NCI-H146 treated with DMSO at 0.1 percent for 48 hours (cell line): Measurements from ENCODE around the gene CDKN2D.
A peak's percentile ranks its signal among the peaks of the same experiment; 100 is the strongest.
"Not testable (repeated sequence)": the region's sequence is repeated elsewhere in the genome, so short reads cannot be mapped to it uniquely, and the experiment has no call there.

Source experiments
- DNase-seq: peaks from one replicate; lab custom pipeline; 2025; ENCODE audit not compliant: unreplicated experiment; lab: John Stamatoyannopoulos, UW

CDKN2D gene

DNA sequence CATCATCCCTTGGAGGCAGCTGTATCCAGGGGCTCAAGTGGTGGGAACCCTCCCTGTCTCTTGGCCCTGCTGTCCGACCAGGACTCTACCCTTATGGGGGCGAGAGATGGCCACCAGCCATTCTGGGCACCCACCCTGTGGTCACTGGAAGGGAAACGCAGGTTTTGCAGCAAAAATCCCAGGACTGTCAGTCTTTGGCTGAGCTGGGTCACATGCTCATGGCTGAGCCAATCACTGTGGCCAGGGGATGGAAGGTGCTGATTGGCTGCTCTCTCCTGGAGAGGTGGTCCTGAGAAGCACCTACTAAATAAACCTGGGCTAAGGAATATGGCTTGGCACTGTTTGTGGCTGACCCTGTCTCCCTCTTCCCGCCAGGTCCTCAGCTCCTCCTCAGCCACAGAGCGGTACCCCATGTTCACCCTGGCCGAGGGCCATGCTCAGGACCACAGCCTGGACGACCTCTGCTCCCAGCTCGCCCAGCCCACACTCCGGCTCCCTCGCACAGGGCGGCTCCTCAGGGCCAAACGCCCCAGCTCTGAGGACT, 16.2 kb downstream of the CDKN2D start:
- DNase-seq: no peak

DNA sequence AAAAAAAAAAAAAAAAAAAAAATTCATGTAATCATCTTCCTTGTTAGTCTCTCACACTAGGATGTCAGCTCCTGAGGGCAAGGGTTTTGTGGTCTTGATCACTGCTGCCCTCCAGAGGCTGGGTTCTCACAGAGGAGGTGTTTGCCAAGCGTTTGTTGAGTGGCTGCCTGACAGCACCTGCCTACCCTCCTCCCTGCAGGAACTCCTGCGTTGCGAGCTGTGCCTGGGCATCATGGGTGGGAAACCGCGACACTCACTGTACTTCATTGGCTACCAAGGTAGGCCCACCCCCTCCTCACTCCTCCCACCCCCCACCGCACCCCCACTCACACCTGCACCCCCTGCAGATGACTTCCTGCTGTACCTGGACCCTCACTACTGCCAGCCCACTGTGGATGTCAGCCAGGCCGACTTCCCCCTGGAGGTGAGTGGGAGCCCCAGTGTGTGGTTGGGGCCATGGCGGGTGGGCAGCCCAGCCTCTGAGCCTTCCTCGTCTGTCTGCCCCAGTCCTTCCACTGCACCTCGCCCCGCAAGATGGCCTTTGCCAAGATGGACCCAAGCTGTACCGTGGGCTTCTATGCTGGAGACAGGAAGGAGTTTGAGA, 17.0 kb downstream of the CDKN2D start:
- no peak for DNase-seq

DNA sequence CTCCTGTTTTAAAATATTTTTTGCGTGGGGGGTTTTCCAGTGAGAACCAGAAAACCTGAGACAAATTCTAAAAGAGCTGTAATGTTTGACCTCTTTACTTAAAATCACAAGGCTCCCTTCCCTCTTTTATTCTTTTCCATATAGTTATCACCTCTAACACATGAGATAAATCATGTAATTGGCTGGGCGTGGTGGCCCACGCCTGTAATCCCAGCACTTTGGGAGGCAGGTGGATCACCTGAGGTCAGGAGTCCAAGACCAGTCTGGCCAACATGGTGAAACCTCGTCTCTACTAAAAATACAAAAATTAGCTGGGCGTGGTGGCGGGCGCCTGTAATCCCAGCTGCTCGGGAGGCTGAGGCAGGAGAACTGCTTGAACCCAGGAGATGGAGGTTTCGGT, 17.8 kb downstream of the CDKN2D start:
- DNase-seq: not testable (repeated sequence)

DNA sequence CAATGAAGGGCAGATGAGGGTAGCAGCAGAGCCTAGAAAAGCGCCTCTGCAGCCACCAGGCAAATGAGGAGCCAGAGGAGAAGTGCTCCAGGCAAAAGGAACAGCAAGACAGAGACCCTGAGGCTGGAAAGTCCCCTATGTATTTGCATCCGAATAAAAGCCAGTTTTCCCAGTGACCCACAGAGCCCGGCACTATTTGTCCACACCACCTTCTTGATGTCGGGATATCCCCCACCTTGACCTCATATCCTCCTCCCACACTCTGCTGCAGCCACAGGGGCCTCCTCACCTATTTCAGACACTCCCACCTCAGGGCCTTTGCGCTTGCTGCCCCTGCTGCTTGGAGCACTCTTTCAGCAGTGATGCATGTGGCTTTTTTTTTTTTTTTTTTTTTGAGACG, 18.4 kb downstream of the CDKN2D start:
- DNase-seq: no peak

DNA sequence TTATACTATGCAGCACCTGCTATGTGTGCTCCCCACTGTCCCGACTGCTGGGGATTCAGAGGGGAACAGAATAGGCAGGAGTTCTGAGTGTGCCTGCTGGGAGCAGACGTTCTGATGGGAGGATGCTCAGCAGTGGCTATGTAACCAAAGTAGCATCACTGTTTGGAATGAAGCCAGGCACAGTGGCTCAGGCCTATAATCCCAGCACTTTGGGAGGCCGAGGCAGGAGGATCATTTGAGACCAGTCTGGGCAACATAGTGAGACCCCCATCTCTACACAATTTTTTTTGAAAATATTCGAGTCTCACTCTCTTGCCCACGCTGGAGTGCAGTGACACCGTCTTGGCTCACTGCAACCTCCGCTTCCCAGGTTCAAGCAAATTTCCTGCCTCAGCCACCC, 19.0 kb downstream of the CDKN2D start:
- no peak for DNase-seq

DNA sequence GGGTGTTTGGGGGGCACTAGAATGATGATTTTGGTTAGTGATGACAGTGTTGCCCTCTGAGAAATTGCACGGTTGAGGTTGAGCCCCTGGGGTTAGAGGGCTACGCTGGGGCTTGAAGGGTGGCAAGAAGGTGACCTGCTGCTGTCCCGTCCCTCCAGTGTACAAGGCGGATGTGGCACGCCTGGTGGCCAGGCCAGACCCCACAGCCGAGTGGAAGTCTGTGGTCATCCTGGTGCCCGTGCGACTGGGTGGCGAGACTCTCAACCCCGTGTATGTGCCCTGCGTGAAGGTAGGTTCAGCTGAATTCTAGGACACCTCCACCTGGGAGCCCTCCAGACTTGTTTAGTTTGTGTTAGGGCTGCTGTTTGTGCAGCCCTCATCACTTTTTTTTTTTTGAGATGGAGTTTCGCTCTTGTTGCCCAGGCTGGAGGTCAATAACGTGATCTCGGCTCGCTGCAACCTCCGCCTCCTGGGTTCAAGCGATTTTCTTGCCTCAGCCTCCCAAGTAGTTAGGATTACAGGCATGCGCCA, 20.0 kb downstream of the CDKN2D start:
- no peak for DNase-seq

DNA sequence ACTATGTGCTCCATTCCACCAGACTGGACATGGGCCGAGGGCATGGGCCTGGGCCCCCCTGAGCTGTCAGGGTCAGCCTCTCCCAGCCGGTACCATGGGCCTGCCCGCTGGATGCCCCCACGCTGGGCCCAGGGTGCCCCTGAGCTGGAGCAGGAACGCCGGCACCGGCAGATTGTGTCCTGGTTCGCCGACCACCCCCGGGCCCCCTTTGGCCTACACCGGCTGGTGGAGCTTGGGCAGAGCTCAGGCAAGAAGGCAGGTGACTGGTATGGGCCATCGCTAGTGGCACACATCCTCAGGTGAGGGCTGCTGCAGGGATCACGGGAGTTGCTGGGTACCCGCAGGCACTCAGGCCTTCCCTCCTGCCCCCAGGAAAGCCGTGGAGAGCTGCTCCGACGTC, 22.0 kb downstream of the CDKN2D start:
- DNase-seq: no peak

DNA sequence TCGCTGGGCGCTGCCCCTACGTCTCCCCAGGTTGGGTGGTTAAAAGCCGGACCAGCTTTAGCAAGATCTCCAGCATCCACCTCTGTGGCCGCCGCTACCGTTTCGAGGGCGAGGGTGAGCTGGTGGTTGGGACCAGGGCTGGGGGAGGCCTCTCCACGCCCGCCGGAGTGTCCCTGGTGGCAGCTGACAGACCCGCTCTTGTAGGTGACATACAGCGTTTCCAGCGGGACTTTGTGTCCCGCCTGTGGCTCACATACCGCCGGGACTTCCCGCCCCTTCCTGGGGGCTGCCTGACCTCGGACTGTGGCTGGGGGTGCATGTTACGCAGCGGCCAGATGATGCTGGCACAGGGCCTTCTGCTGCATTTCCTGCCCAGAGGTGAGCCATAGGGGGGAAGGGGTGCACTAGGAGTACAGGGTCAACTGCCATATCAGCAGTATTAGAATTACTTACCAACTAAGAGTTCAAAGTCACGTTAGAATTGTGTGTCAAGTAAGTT, 24.0 kb downstream of the CDKN2D start:
- no peak for DNase-seq

DNA sequence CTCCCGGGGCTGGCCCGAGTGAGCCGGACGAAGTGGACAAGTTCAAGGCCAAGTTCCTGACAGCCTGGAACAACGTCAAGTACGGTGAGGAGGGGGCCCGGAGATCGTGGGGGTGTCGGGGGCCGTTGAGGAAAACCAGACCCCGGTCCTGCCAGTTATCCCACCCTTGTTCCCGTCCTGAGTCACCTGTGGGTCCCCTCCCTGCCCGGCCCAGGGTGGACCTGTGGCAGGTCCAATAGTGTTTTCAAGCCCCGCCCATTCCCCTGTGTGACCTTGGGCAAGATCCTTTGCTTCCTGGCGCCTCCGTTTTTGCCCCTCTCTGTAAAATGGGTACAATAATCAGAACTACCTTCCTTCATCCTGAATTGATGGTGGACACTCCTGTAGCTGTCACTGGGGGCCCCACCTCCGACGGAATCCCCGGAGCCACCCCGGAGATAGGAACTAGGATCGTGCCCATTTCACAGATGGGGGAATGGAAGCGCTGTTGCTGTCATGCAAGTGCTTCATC, 24.5 kb downstream of the CDKN2D start:
- DNase-seq: no peak

DNA sequence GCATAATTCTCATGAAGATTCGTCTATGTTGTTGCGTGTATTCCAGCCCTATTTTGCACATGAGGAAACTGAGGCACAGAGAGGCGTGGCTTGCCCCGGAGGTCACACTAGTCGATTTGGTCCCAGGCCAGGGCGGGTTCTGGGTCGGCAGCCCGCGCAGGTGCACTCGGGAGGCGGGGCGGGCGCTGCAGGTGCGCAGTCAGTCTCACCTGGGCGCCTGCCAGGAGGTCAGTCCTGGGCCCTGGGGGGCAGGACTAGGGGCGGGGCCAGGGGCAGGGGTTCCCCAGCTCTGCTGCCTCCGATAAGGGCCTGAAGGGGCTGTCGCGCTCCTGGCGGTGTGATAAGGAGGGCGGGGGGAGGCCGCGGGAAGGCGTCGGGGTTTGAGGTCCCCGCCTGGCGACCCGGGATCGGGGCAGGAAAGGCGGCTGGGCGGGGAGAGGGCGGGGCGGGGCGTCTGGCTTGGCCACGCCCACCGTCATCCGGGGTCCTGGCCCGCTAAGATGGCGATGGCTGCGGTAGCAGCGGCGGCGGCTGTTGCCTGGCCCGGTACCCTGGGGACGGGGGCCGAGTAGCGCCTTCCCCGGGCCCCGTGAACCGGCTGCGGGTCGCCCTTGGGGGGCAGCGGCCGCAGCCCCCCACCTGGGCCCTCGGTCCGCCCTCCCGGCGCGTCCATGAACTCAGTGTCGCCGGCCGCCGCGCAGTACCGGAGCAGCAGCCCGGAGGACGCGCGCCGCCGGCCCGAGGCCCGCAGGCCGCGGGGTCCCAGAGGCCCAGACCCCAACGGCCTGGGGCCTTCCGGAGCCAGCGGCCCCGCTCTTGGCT, 25.1 kb downstream of the CDKN2D start, which contains the start of gene ATG4D:
TSS of gene ATG4D (plus strand) at position 485 of the 822 bp plus-strand sequence. CDS start at position 672, 187 bp downstream.
- peak; percentile 81 for DNase-seq

DNA sequence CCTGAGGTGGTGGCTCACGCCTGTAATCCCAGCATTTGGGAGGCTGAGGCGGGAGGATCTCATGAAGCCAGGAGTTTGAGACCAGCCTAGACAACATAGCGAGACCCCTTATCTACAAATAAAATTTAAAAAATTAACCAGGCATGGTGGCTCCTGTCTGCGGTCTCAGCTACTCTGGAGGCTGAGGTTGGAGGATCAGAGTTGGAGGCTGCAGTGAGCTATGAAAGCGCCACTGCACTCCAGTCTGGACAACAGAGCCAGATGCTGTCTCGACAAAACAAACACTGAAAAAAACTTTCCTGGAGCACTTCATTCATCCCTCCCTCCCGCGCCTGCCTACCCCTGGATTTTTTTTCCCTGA, 25.7 kb downstream of the CDKN2D start:
- DNase-seq: no peak

DNA sequence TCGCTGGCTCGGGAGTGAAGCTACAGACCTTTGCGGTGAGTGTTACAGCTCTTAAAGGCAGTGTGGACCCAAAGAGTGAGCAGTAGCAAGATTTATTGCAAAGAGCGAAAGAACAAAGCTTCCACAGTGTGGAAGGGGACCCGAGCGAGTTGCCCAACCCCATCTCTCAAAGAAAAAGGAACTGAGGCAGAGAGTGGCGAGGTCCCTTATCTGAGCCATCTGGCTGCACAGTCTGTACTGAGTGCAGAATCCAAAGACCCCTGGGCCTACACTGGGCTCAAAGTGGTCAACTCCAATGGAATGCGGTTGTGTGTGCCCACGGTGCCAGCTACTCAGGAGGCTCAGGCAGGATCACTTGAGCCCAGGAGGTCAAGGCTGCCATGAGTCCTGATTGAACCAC, 29.8 kb downstream of the CDKN2D start:
- not testable (repeated sequence) for DNase-seq

DNA sequence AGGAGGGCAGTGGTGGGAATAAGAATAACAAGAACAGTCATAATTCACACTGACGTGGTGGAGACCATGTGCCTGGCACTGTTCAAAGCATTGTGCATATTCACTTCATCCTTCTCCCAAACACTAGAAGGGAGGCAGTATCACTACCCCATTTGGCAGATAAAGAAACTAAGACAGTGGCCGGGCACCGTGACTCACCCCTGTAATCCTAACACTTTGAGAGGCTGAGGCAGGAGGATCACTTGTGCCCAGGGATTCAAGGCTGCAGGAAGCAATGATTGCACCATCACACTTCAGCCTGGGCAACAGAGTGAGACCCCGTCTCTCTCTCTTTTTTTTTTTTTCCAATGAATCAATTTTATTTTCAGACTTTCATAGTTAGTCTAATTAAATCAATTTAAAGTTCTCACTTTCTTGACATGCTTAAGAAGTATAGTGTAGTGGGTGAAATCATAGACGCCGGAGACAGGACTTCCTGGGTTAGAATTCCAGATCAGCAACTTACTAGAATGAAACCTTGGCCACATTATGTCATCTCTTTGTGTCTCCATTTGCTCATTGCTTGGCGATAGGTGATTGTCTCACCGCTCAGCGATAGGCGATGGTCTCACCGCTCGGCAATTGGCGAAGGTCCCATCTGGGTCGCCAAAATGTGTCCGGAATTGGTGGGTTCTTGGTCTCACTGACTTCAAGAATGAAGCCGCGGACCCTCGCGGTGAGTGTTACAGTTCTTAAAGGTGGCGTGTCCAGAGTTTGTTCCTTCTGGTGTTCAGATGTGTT, 30.4 kb downstream of the CDKN2D start:
- no peak for DNase-seq

DNA sequence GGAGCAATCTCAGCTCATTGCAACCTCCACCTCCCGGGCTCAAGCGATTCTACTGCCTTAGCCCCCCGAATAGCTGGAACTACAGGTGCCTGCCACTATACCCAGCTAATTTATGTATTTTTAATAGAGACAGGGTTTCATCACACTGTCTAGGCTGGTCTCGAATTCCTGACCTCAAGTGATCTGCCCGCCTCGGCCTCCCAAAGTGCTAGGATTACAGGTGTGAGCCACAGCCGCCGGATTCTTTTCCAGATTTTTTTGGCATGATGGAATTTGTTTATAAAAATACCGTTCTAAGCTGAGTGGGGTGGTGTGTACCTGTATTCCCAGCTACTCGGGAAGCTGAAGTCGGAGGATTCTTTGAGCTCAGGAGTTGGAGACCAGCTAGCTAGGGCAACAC, 31.1 kb downstream of the CDKN2D start:
- DNase-seq: no peak

DNA sequence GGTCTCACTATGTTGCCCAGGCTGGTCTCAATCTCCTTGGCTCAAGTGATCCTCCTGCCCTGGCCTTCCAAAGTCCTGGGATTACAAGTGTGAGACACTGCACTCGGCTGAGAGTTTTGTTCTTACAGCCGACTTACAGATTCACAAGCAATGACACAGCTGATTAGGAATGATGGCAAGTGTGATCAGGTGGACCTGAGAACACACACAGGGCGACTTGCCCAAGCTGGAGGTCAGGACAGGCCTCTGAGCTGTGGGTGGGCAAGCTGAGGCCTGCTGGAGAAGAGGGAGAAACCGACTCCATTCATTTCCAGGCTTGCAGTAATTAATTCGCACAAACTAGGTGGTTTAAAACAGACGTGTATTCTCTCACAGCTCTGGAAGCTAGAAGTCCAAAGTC, 33.2 kb downstream of the CDKN2D start:
- DNase-seq: no peak

DNA sequence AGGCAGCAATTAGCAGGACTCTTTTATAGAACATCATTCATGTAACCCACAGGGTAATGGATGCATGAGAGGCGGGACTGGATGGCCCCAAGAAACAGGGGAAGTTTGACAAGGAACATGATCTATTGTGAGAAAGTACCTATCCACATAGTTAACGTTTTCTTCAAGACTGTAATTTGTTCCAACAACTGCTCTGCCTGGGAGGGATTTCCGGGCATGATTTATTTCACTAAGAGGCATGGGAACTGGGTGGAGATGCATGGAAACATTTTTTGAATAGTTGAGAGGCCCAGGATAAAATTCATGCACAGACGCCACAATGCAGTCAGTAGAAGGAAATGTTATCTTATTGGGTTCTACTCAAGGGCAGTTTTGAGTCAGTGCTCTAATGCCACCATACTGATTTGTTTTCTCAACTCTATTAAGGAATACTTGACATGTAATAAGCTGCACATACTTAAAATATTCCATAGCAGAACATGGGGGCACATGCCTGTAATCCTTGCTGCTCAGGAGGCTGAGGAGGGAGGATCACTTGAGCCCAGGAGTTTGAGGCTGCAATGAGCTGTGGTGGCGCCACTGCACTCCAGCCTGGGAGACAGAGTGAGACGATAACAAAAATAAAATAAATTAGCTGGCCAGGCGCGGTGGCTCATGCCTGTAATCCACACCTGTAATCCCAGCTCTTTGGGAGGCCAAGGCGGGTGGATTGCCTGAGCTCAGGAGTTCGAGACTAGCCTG, 35.0 kb downstream of the CDKN2D start:
- DNase-seq: no peak

DNA sequence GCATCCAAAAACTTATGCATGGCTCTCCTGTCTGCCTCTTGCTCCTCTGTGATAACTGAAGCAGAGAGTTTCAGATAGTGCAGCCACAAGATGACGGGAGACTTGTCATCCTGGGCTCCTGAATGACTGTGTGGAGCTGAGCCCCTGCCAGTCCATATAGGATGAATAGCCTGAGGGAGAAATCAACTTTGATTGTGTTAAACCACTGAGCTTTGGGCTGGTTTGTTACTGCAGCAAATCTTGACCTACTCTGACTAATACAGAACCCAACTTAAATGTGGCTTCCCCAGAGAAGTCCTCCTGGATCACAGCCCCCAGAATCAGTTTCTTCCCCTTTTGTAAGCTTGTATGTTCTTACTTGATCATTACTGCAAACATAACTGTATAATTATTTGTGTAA, 36.3 kb downstream of the CDKN2D start:
- DNase-seq: no peak

DNA sequence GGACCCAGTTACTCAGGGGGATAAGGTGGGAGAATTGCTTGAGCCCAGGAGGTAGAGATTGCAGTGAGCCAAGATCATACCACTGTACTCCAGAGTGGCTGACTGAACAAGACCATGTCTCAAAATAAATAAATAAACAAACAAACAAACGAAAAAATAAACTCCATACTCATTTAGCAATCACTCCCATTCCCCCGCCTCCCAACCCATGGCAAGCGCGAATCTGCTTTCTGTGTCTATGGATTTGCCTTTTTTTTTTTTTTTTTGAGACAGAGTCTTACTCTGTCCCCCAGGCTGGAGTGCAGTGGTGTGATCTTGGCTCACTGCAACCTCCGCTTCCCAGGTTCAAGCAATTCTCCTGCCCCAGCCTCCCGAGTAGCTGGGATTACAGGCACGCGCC, 41.9 kb downstream of the CDKN2D start:
- not testable (repeated sequence) for DNase-seq

DNA sequence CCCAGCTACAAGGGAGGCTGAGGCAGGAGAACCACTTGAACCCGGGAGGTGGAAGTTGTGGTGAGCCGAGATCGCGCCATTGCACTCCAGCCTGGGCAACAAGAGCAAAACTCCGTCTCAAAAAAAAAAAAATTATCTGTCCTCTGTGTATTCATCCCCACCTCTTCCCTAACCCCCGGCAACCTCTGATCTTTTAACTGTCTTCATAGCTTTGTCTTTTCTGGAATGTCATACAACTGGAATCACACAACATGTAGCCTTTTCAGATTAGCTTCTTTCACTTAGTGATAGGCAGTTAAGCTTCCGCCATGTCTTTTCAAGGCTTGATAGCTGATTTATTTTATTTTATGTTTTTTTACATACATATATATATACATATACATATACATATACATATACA, 43.1 kb downstream of the CDKN2D start:
- DNase-seq: no peak

DNA sequence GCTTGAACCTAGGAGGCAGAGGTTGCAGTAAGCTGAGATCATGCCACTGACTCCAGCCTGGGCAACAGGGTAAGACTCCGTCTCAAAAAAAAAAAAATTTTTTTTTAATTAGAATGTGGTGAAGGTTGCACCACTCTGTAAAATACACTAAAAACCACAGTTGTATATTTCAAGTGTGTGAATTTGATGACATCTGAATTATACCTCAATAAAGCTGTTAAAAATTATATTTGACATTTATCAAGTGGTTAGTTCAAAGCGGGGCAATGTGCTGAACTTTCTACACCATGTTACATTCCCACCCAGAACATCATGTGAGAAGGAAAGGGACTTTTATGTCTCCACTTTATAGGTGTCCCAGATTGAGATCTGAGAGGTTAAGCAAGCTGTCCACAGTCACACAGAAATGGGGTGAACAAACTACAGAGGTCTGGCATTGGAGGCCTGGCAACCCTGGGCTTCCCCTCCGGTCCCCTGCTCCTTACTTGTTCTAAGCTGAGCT, 45.6 kb downstream of the CDKN2D start:
- DNase-seq: no peak
